NB4 (cell line): ENCODE data around the gene TRIOBP.

Experiments used
- POLR2A ChIP-seq: IDR thresholded peaks from 2 replicates; pipeline ENCODE4 v1.6.1; 2011; ENCODE audit warnings: mild to moderate bottlenecking; ENCODE audit not compliant: insufficient read length; ENCODE audit errors: extremely low read depth
- TF ChIP-seq, protein P1 (sequence below): IDR thresholded peaks from one replicate; pipeline ENCODE4 v1.5.1; 2012; ENCODE audit warnings: low read depth, low read length

DNA sequence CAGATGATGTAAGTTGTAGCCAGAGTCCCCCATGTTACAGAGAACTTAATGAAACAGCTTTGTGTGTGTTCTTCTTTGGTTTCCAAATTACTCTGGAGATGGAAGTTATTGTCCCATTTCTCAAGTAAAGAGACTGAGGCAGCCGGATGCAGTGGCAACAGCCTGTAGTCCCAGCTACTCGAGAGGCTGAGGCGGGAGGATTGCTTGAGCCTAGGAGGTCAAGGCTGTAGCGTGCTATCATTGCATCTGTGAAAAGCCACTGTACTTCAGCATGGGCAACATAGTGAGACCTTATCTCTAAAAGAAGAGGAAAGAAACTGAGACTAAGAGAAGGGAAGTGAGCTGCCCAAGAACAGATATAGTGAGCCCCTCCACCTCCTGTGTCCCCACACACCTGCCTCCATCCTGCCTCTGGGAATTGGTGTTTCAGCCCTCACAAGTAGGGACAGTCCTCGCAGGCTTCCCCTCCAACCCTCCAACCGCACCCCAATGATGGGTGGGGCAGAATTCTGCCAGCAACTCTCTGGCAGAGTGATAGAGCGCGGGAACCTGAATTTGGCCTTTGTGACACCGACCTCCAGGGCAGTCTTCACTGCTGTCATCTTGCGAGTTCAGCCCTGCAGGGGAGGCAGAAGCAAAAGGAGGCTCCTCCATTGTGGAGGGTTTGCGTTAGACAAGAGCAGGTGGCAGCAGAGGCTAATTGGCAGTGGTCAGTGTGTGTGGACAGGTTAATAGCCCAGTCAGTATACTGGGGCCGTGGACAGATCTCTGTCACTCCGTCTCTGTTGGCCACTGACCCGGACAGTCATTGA, 36.7 kb upstream of the TRIOBP start:
- TF ChIP-seq, protein P1, sequence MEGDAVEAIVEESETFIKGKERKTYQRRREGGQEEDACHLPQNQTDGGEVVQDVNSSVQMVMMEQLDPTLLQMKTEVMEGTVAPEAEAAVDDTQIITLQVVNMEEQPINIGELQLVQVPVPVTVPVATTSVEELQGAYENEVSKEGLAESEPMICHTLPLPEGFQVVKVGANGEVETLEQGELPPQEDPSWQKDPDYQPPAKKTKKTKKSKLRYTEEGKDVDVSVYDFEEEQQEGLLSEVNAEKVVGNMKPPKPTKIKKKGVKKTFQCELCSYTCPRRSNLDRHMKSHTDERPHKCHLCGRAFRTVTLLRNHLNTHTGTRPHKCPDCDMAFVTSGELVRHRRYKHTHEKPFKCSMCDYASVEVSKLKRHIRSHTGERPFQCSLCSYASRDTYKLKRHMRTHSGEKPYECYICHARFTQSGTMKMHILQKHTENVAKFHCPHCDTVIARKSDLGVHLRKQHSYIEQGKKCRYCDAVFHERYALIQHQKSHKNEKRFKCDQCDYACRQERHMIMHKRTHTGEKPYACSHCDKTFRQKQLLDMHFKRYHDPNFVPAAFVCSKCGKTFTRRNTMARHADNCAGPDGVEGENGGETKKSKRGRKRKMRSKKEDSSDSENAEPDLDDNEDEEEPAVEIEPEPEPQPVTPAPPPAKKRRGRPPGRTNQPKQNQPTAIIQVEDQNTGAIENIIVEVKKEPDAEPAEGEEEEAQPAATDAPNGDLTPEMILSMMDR = no peak
- no peak for TF ChIP-seq POLR2A
